Measurements from ENCODE around the gene YWHAQ. TPM values are rescaled to one million over a fixed set of nuclear protein-coding genes. Genes with fewer than 3 reads are reported as not detected.

Gene YWHAQ
- total RNA-seq, 1 donor from 2014 or later: 418 TPM

DNA sequence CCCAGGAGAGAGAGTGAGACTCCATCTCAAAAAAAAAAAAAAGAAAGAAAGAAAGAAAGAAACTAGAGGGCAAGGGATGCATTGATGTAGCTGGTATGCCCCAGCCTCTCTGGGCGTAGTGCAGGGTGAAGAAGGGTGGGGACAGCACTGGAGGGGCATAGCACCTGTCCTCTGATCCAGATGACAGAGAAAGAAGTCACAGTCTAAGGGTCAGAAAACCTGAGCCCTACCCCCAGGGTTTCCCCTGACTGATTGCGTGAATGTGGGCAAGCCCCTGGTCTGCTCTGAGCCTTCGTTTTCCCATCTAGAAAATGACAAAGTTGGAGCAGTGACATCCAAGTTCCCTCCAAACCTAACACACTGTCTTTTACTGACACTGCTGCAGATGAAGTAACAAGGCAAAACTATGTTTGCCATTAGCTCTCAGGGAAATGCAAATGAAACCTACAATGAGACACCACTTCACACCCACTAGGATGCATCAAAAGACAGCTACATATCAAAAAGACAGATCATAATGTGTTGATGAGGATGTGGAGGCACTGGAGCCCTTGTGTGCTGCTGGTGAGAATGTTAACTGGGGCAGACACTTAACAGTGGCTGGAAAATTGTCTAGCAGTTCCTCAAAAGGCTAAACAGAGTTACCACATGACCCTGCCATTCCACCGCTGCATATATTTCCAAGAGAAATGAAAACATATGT lies 19.5 kb upstream of the YWHAQ start:
- no peak overlapping the region for H3K4me3 ChIP-seq (ENCODE audit: low read depth, low read length)
- no peak for DNase-seq (ENCODE audit: low read depth)
- TF ChIP-seq CTCF (conservative IDR thresholded peaks at IDR 0.05; ENCODE audit: low read depth, low read length): no peak

- no peak for DNase-seq (ENCODE audit: low read depth)
- H3K4me3 ChIP-seq (ENCODE audit: low read depth, low read length): no peak overlapping the region
- no peak for TF ChIP-seq CTCF (conservative IDR thresholded peaks at IDR 0.05; ENCODE audit: low read depth, low read length)
These were observed 18.5 kb upstream of the YWHAQ start for GRCh38 chr2:9649261-9649660.

- no peak for TF ChIP-seq CTCF (conservative IDR thresholded peaks at IDR 0.05; ENCODE audit: low read depth, low read length)
- DNase-seq (ENCODE audit: low read depth): no peak
These were observed 18.0 kb upstream of the YWHAQ start for GRCh38 chr2:9648821-9649220.

DNA sequence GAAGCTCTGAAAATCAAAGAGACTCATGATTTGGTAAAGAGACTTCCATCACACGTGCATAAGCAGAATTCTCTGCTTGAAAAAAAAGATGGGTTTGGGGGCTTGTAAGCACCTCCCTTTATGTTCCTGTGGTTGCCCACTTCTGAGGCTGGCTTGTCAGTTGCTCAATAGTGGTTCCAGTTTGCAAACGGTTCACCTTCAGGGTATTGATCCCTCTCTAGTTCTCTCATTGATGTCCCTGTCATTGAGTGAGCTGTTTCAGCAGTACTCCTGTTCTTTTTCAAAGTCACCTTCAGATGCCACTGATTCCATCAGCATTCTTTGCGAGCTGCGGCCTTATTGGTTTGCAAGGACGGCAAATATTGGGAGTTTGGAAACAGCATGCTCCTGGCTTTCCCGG lies 17.1 kb upstream of the YWHAQ start:
- H3K4me3 ChIP-seq (ENCODE audit: low read depth, low read length): no peak overlapping the region
- TF ChIP-seq CTCF (conservative IDR thresholded peaks at IDR 0.05; ENCODE audit: low read depth, low read length): no peak
- DNase-seq (ENCODE audit: low read depth): no peak

More at GRCh38 chr2:9648821-9649220, 18.0 kb upstream of the YWHAQ start:
- H3K4me3 ChIP-seq (ENCODE audit: low read depth, low read length): no peak overlapping the region

DNA sequence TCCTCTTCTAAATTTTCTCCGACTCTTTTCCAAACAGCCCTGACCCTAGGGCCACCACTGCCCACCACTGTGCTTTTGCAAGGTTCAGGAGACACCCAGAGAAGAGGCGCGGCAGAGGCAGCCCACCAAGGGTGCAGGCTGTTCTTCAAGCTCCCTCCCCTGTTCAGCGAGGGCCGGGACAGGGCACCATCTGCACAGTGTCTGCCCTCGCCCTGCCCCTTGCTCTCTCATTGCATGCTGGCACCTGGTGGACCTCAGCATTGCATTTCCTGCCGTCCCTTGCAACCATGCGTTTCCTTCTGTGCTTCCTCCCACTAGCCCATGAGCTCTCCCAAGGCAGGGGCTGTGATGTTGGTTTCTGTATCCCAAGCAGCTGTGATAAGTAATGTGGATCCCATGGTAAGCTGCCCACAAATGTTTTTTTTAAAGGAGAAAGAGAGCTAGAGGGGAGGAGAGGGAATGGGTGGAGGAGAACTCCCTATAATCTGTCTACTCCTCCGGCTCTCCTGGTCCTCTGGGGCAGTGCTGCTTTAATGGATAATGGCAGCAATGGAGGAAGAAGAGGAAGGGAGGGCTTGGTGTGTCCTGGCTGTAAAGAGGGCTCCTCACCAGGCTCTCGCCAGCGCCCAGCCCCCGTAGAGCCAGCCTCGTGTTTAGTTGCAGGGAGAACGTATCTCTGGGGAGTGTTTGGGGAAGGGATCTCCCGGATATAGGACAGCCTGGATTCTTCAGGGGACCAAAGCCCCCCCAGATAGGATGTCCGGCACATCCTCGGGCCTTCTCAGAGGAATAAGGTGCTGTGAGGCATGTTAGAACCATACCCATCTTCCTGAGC lies 15.6 kb upstream of the YWHAQ start:
- DNase-seq (ENCODE audit: low read depth): no peak
- no peak overlapping the region for H3K4me3 ChIP-seq (ENCODE audit: low read depth, low read length)
- TF ChIP-seq CTCF (conservative IDR thresholded peaks at IDR 0.05; ENCODE audit: low read depth, low read length): no peak

DNA sequence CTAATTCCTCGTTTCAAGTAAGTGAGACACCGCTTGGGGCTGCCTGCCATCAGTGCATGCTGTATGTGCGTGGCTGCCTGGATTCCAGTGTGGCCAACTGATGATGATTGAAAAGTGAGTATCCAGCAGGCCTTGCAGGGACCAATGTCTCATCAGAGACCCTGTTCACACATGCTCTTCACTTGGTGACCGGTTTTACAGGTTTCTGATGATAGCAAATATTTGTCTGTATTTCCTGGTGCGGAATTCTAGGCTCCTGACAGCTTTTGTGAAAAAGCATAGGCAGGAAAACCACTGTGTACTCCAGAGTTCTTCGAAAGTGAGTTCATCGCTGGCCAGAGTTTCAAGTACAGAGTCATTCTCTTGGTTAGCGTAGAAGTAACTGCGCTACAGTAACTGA lies 13.8 kb upstream of the YWHAQ start:
- no peak for TF ChIP-seq CTCF (conservative IDR thresholded peaks at IDR 0.05; ENCODE audit: low read depth, low read length)
- no peak overlapping the region for H3K4me3 ChIP-seq (ENCODE audit: low read depth, low read length)
- no peak for DNase-seq (ENCODE audit: low read depth)
